Measurements from ENCODE around the gene UGT1A8. TPM values are rescaled to one million over a fixed set of nuclear protein-coding genes. Genes with fewer than 3 reads are reported as not detected.

The UGT1A8 gene
- total RNA-seq, 2 donors from 2014 or later: not detected

GRCh38 chr2:233702238-233702637 lies 84.8 kb downstream of the UGT1A8 start:
- Mint-ChIP-seq H3K4me1 (peaks cover 24% of the 10 kb centered on the region), H3K9me3 (peaks cover 3% of the 10 kb centered on the region), H3K36me3 (ENCODE audit: low read depth) (no peaks in the 10 kb centered on the region), H3K27me3 (ENCODE audit: insufficient read depth) (peaks cover 1% of the 10 kb centered on the region), H3K27ac (no peak overlapping the region), H3K4me3 (no peak overlapping the region)
- Histone ChIP-seq H3K9ac (ENCODE audit: extremely low read depth, low read length, poor library complexity, severe bottlenecking) (no peak overlapping the region), H3K27me3 (ENCODE audit: control insufficient read depth, insufficient read depth, low read length, poor library complexity, severe bottlenecking) (no peaks in the 10 kb centered on the region), H3K9me3 (ENCODE audit: control insufficient read depth, low read length) (no peaks in the 10 kb centered on the region), H3K27ac (ENCODE audit: low read depth, low read length) (no peak overlapping the region), H3K4me1 (ENCODE audit: control insufficient read depth, insufficient read depth, low read length) (peaks cover 6% of the 10 kb centered on the region), H3K36me3 (ENCODE audit: control insufficient read depth, insufficient read depth, low read length) (no peaks in the 10 kb centered on the region), H3K4me3 (ENCODE audit: low read length) (no peak overlapping the region)
- no peak for TF ChIP-seq CTCF (conservative IDR thresholded peaks at IDR 0.05)
- WGBS, 2 experiments (ENCODE audit: insufficient coverage in 1 of 2, insufficient read length in 1 of 2): 78% methylated on average over 3 of the region's 3 CpGs; no CpG with 5 or more reads in 1 of the 2 experiments
- DNase-seq: no peak

GRCh38 chr2:233705911-233706506 lies 88.6 kb downstream of the UGT1A8 start:
- no peak overlapping the region for H3K4me3 ChIP-seq (ENCODE audit: low read length)
- no peaks in the 10 kb centered on the region for H3K4me1 ChIP-seq (ENCODE audit: control insufficient read depth, insufficient read depth, low read length)
- H3K4me1 Mint-ChIP-seq: peaks cover 18% of the 10 kb centered on the region
- DNase-seq: no peak
- WGBS, 2 experiments (ENCODE audit: insufficient coverage in 1 of 2, insufficient read length in 1 of 2): 73 to 75% methylated on average over 4 of the region's 4 CpGs
- peaks cover 3% of the 10 kb centered on the region for H3K9me3 Mint-ChIP-seq
- no peak overlapping the region for H3K4me3 Mint-ChIP-seq
- no peaks in the 10 kb centered on the region for H3K27me3 ChIP-seq (ENCODE audit: control insufficient read depth, insufficient read depth, low read length, poor library complexity, severe bottlenecking)
- TF ChIP-seq CTCF (conservative IDR thresholded peaks at IDR 0.05): no peak
- H3K9ac ChIP-seq (ENCODE audit: extremely low read depth, low read length, poor library complexity, severe bottlenecking): no peak overlapping the region
- no peak overlapping the region for H3K27ac ChIP-seq (ENCODE audit: low read depth, low read length)
- H3K27me3 Mint-ChIP-seq (ENCODE audit: insufficient read depth): peaks cover 1% of the 10 kb centered on the region
- no peaks in the 10 kb centered on the region for H3K9me3 ChIP-seq (ENCODE audit: control insufficient read depth, low read length)
- no peak overlapping the region for H3K27ac Mint-ChIP-seq
- no peaks in the 10 kb centered on the region for H3K36me3 ChIP-seq (ENCODE audit: control insufficient read depth, insufficient read depth, low read length)
- H3K36me3 Mint-ChIP-seq (ENCODE audit: low read depth): no peaks in the 10 kb centered on the region

GRCh38 chr2:233706720-233707119 lies 89.3 kb downstream of the UGT1A8 start:
- Mint-ChIP-seq H3K27me3 (ENCODE audit: insufficient read depth) (no peaks in the 10 kb centered on the region), H3K4me1 (peaks cover 18% of the 10 kb centered on the region), H3K36me3 (ENCODE audit: low read depth) (no peaks in the 10 kb centered on the region), H3K9me3 (no peaks in the 10 kb centered on the region), H3K4me3 (no peak overlapping the region), H3K27ac (no peak overlapping the region)
- H3K27ac ChIP-seq (ENCODE audit: low read depth, low read length): no peak overlapping the region
- no peaks in the 10 kb centered on the region for H3K27me3 ChIP-seq (ENCODE audit: control insufficient read depth, insufficient read depth, low read length, poor library complexity, severe bottlenecking)
- no peak overlapping the region for H3K9ac ChIP-seq (ENCODE audit: extremely low read depth, low read length, poor library complexity, severe bottlenecking)
- TF ChIP-seq CTCF (conservative IDR thresholded peaks at IDR 0.05): no peak
- WGBS, 2 experiments (ENCODE audit: insufficient coverage in 1 of 2, insufficient read length in 1 of 2): 71% methylated on average over 1 of the region's 1 CpG; no CpG with 5 or more reads in 1 of the 2 experiments
- H3K4me3 ChIP-seq (ENCODE audit: low read length): no peak overlapping the region
- H3K4me1 ChIP-seq (ENCODE audit: control insufficient read depth, insufficient read depth, low read length): no peaks in the 10 kb centered on the region
- DNase-seq: no peak
- no peaks in the 10 kb centered on the region for H3K36me3 ChIP-seq (ENCODE audit: control insufficient read depth, insufficient read depth, low read length)
- no peaks in the 10 kb centered on the region for H3K9me3 ChIP-seq (ENCODE audit: control insufficient read depth, low read length)
